ENCODE data around the gene SOX10. TPM values are rescaled to one million over a fixed set of nuclear protein-coding genes. Genes with fewer than 3 reads are reported as not detected.

Gene SOX10
- total RNA-seq, 4 donors from 2014 or later = 0.17 to 0.62 (median 0.59) TPM; not detected in 1

- ATAC-seq = no peak
- H3K27me3 ChIP-seq = no peaks in the 10 kb centered on the region
- no peak overlapping the region for H3K27ac ChIP-seq
- peaks cover 11 to 12% of the 10 kb centered on the region in 2 donors for H3K4me1 ChIP-seq
- in situ Hi-C loops (cut with MboI; ENCODE audit: low sequenced_read_pairs in 4 of 4) = no loop called here
- DNase-seq = no peak
- no peak overlapping the region for H3K4me3 ChIP-seq
- intact Hi-C loops (cut with DNase I; ENCODE audit: low total_unique reads) = loop anchor here (5.0 kb wide), 1 partner anchor 44 kb away; no protein-coding TSS in a partner anchor
- no peak for TF ChIP-seq CTCF (IDR thresholded peaks at IDR 0.05 in 4 of 5, conservative IDR thresholded peaks at IDR 0.05 in 1 of 5)
- no peak for TF ChIP-seq POLR2A (IDR thresholded peaks at IDR 0.05)
- H3K9me3 ChIP-seq = no peaks in the 10 kb centered on the region
- peaks cover 0 to 32% of the 10 kb centered on the region in 2 donors for H3K36me3 ChIP-seq
Measured at GRCh38 chr22:37930952-37931440, 53.4 kb downstream of the SOX10 start.

GRCh38 chr22:37930270-37930951 lies 53.9 kb downstream of the SOX10 start:
- intact Hi-C loops (cut with DNase I; ENCODE audit: low total_unique reads) = loop anchor here (5.0 kb wide), 1 partner anchor 43 kb away; no protein-coding TSS in a partner anchor
- no peak for ATAC-seq
- Histone ChIP-seq H3K4me1 (peaks cover 11 to 12% of the 10 kb centered on the region in 2 donors), H3K36me3 (peaks cover 0 to 38% of the 10 kb centered on the region in 2 donors), H3K4me3 (no peak overlapping the region), H3K27ac (no peak overlapping the region), H3K9me3 (no peaks in the 10 kb centered on the region), H3K27me3 (no peaks in the 10 kb centered on the region)
- peak in 2 of 5 experiments; percentile 22 to 29 for TF ChIP-seq CTCF (IDR thresholded peaks at IDR 0.05 in 4 of 5, conservative IDR thresholded peaks at IDR 0.05 in 1 of 5)
- TF ChIP-seq POLR2A (IDR thresholded peaks at IDR 0.05) = no peak
- no peak for DNase-seq
- in situ Hi-C loops (cut with MboI; ENCODE audit: low sequenced_read_pairs in 4 of 4) = no loop called here

DNA sequence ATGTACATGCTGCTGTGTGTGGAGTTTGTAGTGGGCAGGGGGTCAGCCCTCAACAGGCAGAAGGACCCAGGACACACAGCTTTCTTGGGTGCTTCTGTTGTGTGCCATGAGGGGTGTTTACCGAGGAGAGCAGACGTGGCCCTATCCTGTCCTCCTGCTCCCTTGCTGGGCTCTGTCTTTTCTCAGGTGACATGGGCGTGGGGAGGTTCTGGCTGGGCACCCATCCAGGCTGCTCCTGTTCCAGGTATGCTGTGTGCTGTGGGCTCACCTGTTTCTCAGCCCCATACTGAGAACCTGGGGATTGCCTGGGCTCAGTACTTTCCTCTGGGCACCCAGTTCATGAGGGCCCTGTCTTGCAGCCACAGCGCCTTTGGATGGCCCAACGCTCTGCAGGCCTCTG lies 55.0 kb downstream of the SOX10 start:
- in situ Hi-C loops (cut with MboI; ENCODE audit: low sequenced_read_pairs in 4 of 4) = no loop called here
- TF ChIP-seq POLR2A (IDR thresholded peaks at IDR 0.05) (no peak), CTCF (IDR thresholded peaks at IDR 0.05 in 4 of 5, conservative IDR thresholded peaks at IDR 0.05 in 1 of 5) (no peak)
- Histone ChIP-seq H3K4me3 (no peak overlapping the region), H3K27me3 (no peaks in the 10 kb centered on the region), H3K27ac (no peak overlapping the region), H3K9me3 (no peaks in the 10 kb centered on the region), H3K4me1 (peaks cover 11 to 12% of the 10 kb centered on the region in 2 donors), H3K36me3 (peaks cover 0 to 44% of the 10 kb centered on the region in 2 donors)
- no peak for ATAC-seq
- intact Hi-C loops (cut with DNase I; ENCODE audit: low total_unique reads) = no loop called here
- DNase-seq = no peak

DNA sequence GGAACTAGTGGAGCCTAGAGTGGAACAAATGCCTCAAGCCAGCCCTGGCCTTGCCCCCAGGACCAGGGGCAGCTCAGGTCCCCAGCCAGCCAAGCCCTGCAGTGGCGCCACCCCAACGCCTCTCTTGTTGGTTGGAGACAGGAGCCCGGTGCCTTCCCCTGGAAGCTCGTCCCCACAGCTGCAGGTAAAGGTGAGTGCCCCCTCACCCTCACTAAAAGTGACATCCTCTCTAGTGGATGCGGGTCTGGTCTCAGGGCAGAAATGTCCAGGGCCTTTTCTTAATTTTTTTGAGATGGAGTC lies 56.8 kb downstream of the SOX10 start:
- Histone ChIP-seq H3K27me3 (no peaks in the 10 kb centered on the region), H3K36me3 (peaks cover 0 to 44% of the 10 kb centered on the region in 2 donors), H3K9me3 (no peaks in the 10 kb centered on the region), H3K27ac (no peak overlapping the region), H3K4me1 (no peaks in the 10 kb centered on the region), H3K4me3 (no peak overlapping the region)
- no peak for DNase-seq
- no peak for ATAC-seq
- TF ChIP-seq CTCF (IDR thresholded peaks at IDR 0.05 in 4 of 5, conservative IDR thresholded peaks at IDR 0.05 in 1 of 5) (no peak), POLR2A (IDR thresholded peaks at IDR 0.05) (no peak)
- in situ Hi-C loops (cut with MboI; ENCODE audit: low sequenced_read_pairs in 4 of 4) (no loop called here), intact Hi-C loops (cut with DNase I; ENCODE audit: low total_unique reads) (no loop called here)
